Cerebellar cortex (tissue), 1 donor: ENCODE measurements around the gene VPS54.
"Not testable (repeated sequence)": the region's sequence is repeated elsewhere in the genome, so short reads cannot be mapped to it uniquely, and the experiment has no call there.

ENCODE experiments used
- DNase-seq: peaks from one replicate; pipeline ENCODE4 v3.0.0-alpha.2; 2015; ENCODE audit warnings: low spot score

VPS54 gene

GRCh38 chr2:64021578-64021977 is 2.4 kb upstream of the VPS54 start:
- DNase-seq, result no peak

DNA sequence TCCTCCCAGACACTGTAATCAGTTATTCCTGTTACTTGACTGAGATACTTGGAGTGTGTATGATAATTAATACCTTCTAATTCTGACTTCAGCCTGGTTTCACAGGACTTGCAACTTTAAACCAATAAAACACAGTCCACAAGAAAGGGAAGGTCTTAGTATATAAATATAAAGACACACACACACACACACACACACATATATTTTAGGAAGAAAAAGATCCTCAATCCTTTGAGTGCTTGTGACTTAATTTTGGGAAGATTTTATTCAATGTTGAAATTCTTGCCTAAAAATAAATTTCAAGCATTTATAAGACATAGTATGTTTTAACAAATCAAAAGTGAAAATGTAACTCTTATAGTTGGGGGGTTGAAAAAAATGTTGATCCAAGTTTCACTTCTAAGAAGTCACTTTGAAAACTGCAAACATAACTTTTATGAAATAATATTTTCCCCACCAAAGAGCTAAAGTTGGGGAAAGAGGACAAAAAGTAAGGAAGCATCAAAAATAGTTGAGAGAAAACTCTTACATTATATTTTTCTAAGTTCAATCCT is 824 bp upstream of the VPS54 start:
- no peak for DNase-seq

DNA sequence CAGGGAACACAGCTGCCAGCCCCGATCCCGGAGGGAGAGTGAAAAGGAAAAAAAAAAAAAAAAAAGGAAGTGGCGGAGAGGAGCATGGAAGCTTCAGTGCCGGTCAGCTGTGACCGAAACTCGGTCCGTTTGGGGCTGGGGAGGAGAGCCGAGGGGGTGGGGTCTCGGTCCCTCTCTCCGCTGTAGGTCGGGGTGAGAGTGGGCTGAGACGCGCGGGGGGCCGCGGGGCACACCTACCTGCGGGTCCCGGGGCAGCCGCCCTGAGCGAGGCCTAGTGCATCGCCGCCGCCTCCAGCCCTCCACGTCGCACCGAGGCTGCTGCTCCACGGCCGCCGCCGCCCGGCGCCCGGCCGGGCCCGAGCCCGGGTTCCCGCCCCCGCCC is 536 bp downstream of the VPS54 start:
- no peak for DNase-seq

DNA sequence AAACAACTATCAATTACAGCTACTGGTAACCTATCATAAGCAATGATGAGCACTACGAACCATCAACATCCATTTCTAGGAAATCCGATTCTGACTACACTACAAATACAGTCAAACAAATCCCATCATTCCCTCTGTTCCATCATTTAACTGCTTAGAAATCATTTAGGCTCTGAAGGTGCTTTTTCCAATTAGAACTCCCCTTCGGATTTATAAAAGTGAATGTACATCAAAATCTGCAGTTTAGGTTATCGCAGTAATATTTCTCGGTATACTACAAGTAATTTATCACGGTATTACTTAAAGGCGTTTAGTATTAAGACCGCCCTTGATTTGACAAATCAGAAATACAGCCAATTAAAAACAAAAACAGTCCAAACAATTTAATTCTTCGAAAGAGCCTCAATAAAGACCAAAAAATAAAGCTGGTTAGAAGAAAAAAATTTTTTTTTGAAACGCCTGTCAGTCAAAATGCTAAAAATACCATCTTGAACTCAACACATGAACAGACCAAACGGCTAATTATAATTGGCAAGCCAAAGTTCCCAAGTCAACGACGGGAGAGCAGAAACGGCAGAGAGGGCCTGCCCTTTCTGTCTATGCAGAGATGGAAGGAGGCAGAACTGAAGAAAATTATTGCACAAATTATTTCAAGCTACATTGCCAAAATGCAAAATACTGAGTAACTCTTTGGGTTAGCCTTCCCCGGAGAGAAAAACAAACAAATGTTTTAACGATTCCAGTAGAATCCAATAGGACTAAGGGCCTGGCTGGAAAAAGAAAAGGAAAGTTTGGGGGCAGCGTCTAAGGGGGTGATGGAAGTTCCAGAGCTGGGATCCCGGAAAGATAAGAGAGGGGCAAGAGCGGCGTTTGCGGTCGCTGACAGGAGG is 1.2 kb downstream of the VPS54 start:
- DNase-seq, result peak; percentile 48

GRCh38 chr2:64015898-64016297 is 3.3 kb downstream of the VPS54 start:
- no peak for DNase-seq

DNA sequence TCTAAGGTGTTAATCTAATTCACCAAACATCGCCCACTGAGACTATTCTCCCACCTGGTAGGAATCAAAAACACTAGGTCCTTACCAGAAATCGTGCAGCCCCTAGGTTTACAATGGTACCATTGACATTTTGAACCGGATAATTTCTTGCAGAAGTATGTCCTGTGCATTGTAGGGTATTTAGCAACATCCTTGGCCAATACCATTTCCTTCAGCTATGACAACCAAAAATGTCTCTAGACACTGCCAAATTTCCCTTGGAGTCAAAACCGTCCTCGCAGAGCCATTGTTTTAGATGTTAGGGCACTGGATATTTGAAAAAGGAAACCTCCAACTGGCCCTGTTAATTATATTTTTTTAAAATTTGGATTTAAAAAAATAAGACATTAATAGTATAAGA is 3.8 kb downstream of the VPS54 start:
- no peak for DNase-seq

DNA sequence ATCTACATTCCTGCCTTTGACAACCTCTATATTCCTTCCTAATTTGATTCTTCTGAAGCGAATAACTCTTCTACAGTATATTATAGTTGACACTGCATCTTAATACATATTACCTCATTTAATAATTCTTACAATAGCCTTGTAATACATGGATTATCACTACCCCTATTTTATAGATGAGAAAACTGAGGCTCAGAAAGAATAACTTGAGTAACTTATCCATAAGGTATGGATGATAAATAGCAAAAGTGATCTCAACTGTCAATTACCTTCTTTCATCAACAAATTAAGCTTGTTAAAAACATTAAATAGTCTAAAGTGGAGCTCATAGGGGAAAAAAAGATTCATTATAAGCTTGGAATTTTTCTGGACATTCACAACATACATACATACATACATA is 4.6 kb downstream of the VPS54 start:
- no peak for DNase-seq

- DNase-seq, result no peak
Measured at GRCh38 chr2:64013053-64013452, 6.2 kb downstream of the VPS54 start.

DNA sequence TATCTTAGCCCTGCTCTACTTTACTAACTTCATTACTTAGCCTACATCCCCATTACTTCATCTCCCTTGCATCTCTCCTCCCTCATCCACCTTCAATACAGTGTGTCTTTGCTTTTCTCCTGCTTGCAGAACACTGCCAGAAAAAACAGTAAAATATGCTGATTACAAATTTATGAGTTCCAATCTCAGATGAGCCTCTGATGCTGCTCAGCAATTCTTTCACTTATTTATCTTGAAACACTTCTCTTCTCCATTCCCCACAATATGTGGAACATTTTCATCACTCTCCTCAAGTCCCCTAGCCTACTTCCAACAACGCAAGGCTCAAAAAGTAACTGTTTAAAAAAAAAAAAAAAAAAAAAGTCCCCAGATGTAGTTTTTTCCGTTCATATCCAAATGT is 7.1 kb downstream of the VPS54 start:
- no peak for DNase-seq

GRCh38 chr2:64008434-64009009 is 10.7 kb downstream of the VPS54 start:
- no peak for DNase-seq

- DNase-seq, result no peak
Measured at GRCh38 chr2:64007924-64008323, 11.3 kb downstream of the VPS54 start.

- no peak for DNase-seq
Measured at GRCh38 chr2:64005707-64006356, 13.4 kb downstream of the VPS54 start.

GRCh38 chr2:64003239-64003638 is 16.0 kb downstream of the VPS54 start:
- DNase-seq, result no peak

GRCh38 chr2:64001382-64002101 is 17.7 kb downstream of the VPS54 start:
- DNase-seq, result no peak

GRCh38 chr2:64000630-64001381 is 18.4 kb downstream of the VPS54 start:
- no peak for DNase-seq

DNA sequence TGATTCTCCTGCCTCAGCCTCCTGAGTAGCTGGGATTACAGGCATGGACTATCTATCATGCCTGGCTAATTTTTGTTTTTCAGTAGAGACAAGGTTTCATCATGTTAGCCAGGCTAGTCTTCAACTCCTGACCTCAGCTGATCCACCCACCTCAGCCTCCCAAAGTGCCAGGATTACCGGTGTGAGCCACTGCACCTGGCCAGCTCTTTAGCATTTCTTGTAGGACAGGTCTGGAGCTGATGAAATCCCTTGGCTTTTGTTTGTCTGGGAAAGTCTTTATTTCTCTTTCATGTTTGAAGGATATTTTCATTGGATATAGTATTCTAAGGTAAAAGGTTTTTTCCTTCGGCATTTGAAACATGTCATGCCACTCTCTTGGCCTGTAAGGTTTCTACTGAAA is 20.2 kb downstream of the VPS54 start:
- no peak for DNase-seq

GRCh38 chr2:63996582-63997198 is 22.5 kb downstream of the VPS54 start:
- DNase-seq, result not testable (repeated sequence)

DNA sequence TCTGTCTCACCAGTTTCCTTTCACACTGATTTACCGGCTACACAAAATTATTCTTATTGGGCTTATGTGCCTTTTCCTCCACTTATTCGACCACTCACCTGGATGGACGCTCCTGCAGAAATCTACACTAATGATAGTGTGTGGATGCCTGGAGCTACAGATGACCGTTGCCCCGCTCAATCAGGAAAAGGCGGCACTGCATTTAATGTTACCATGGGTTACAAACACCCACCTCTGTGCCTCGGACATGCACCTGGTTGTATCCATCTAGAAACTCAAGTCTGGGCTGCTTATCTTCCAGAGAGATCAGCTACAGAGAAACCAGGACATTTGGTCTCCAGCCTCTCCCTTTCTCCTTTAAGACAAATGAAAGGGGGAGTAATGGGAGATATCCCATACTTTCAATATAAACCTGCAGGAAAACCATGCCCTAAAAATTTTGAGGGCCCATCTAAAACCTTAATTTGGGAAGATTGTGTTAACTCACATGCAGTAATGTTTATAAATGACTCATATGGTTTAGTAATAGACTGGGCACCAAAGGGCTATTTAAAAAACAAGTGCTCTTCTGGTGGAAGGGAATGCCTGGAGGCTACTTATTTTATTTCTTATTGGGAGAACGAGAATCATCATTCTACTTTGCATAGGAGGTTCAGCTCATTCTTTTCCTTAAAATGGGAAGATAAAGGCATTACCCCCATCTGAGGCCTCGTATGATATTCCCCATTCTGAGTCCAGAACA is 24.7 kb downstream of the VPS54 start:
- not testable (repeated sequence) for DNase-seq

- no peak for DNase-seq
Measured at GRCh38 chr2:63993871-63994270, 25.4 kb downstream of the VPS54 start.

- not testable (repeated sequence) for DNase-seq
Measured at GRCh38 chr2:63993130-63993584, 26.1 kb downstream of the VPS54 start.
